ENCODE measurements around the gene NABP2.
"Not testable (repeated sequence)": the region's sequence is repeated elsewhere in the genome, so short reads cannot be mapped to it uniquely, and the experiment has no call there.

NABP2 gene

GRCh38 chr12:56248711-56249110 lies 24.6 kb downstream of the NABP2 start:
- DNase-seq = no peak

GRCh38 chr12:56252649-56253048 lies 28.5 kb downstream of the NABP2 start:
- DNase-seq = no peak

- DNase-seq = no peak
Observed at GRCh38 chr12:56253091-56253490, 28.9 kb downstream of the NABP2 start.

- no peak for DNase-seq
Observed at GRCh38 chr12:56255671-56256070, 31.5 kb downstream of the NABP2 start.

- DNase-seq = no peak
Observed at GRCh38 chr12:56256326-56256960, 32.3 kb downstream of the NABP2 start.

GRCh38 chr12:56257071-56257470 lies 32.9 kb downstream of the NABP2 start:
- DNase-seq = no peak

GRCh38 chr12:56257491-56258067 lies 33.4 kb downstream of the NABP2 start:
- no peak for DNase-seq

- peak; percentile 81 for DNase-seq
Observed at GRCh38 chr12:56258068-56258819, 34.1 kb downstream of the NABP2 start, which contains the start of gene ANKRD52. Gene ANKRD52, minus strand, starts transcription at chr12:56258384. Its CDS starts 115 bp downstream, at chr12:56258269.

GRCh38 chr12:56258820-56259183 lies 34.7 kb downstream of the NABP2 start:
- no peak for DNase-seq

- DNase-seq = no peak
Observed at GRCh38 chr12:56260380-56260779, 36.2 kb downstream of the NABP2 start.

- no peak for DNase-seq
Observed at GRCh38 chr12:56260921-56261320, 36.8 kb downstream of the NABP2 start.

- DNase-seq = no peak
Observed at GRCh38 chr12:56261503-56262232, 37.5 kb downstream of the NABP2 start.

GRCh38 chr12:56262955-56263354 lies 38.8 kb downstream of the NABP2 start:
- not testable (repeated sequence) for DNase-seq

GRCh38 chr12:56266068-56266692 lies 42.0 kb downstream of the NABP2 start:
- not testable (repeated sequence) for DNase-seq

- peak; percentile 77 for DNase-seq
Observed at GRCh38 chr12:56266693-56267442, 42.7 kb downstream of the NABP2 start, which contains the start of gene COQ10A. Gene COQ10A, plus strand, starts transcription at chr12:56266942. Its CDS starts 177 bp downstream, at chr12:56267119.

- DNase-seq = no peak
Observed at GRCh38 chr12:56267443-56268071, 43.4 kb downstream of the NABP2 start.

GRCh38 chr12:56271031-56271430 lies 46.9 kb downstream of the NABP2 start:
- DNase-seq = no peak

- DNase-seq = not testable (repeated sequence)
Observed at GRCh38 chr12:56272468-56272867, 48.3 kb downstream of the NABP2 start.

GRCh38 chr12:56274299-56274698 lies 50.2 kb downstream of the NABP2 start:
- no peak for DNase-seq

GRCh38 chr12:56278905-56279304 lies 54.8 kb downstream of the NABP2 start:
- no peak for DNase-seq
